Measurements from ENCODE around the gene ATAD2B. TPM values are rescaled to one million over a fixed set of nuclear protein-coding genes. Genes with fewer than 3 reads are reported as not detected.

ATAD2B gene
- polyA plus RNA-seq, 1 of the 3 experiments (the other 2 are of a cell fraction): 1.3 TPM

DNA sequence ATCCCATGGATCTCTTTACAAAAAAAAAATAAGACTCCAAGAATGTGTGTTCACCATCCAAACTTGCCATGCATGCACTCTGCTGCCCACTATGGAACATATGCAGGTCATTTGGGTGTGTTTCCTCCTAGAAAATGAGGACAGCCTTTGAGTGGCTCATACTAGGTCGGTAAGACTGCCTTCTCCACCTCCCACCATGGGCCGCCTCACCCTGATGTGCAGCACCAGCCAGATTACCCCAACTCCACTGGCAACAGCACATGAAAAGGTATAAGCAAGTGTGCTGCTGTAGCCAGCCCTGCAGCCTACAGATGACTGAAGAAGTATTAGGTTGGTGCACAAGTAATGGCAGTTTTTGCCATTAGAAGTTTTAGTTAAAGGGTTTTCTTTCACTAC, 214.2 kb downstream of the ATAD2B start (continued):
- no peak for TF ChIP-seq GATA2 (CRISPR knock-in tag; IDR thresholded peaks at IDR 0.05)
- no peak for TF ChIP-seq RCOR1 (IDR thresholded peaks at IDR 0.05; ENCODE audit: low read length)
- TF ChIP-seq MXI1 (IDR thresholded peaks at IDR 0.05; ENCODE audit: low read depth, low read length): no peak
- no peak for TF ChIP-seq RAD21 (IDR thresholded peaks at IDR 0.05; ENCODE audit: low read length)

DNA sequence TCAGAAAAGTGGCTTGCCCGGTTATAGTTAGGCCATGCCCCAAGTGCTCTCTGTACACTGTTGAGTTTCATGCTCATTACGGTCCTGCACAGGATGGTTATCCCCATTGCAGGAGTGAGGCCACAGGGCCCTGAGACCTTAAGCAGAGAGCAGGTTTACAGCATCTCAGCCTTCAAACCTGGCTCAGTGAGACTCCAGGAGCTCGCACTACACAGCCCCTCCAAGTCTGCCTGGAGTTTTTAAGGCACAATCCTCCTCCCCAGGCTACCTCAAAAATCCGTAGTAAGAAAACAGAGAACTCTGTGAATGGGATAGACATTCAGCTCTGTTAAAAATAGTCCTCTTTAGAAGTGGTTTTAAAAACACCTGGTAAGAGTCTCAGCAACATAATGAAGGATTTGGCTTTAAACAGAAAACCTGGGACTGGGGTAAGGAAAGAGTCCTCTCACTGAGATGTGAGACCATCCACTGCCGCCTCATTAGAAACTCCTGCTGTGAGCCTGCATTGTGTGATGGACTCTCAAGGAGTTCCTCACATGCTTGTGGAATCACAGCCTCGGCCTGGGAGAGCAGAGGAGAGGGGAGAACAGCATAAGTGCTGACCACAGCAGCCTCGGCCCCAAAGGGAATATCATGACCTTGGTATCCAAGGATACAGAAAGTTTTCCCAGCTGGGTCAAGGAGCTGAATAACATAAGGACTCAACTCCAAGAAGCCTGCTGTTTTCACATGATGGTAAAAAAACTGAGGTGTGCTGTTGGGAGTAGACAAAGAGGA, 214.8 kb downstream of the ATAD2B start:
- Histone ChIP-seq H3K9ac (no peak overlapping the region), H4K20me1 (ENCODE audit: insufficient read depth) (no peaks in the 10 kb centered on the region), H3K36me3 (replicated peaks in 1 of 2; ENCODE audit: control insufficient read depth in 1 of 2, insufficient read depth in 2 of 2, low read length in 1 of 2) (peaks cover 4 to 9% of the 10 kb centered on the region in 2 experiments), H3K27ac (ENCODE audit: low read depth in 2 of 2, low read length in 1 of 2) (no peak overlapping the region), H3K27me3 (ENCODE audit: insufficient read depth) (no peaks in the 10 kb centered on the region), H3K79me2 (ENCODE audit: insufficient read depth) (no peaks in the 10 kb centered on the region), H3F3A (replicated peaks; ENCODE audit: insufficient read depth) (no peaks in the 10 kb centered on the region), H3K4me3 (ENCODE audit: low read depth in 2 of 2, low read length in 1 of 2) (no peak overlapping the region), H3K9me2 (no peaks in the 10 kb centered on the region), H3K4me2 (no peak overlapping the region), H3K9me3 (no peaks in the 10 kb centered on the region), H2AFZ (ENCODE audit: low read depth) (no peak overlapping the region), H3K4me1 (ENCODE audit: control insufficient read depth in 1 of 2, insufficient read depth in 2 of 2, low read depth in 1 of 2, low read length in 1 of 2) (peaks cover 0 to 4% of the 10 kb centered on the region in 2 experiments; a peak in 1 of 4 replicates)
- 81% methylated on average over 7 of the region's 7 CpGs for WGBS (ENCODE audit: low lambda C conversion rate)
- TF ChIP-seq, protein P1, sequence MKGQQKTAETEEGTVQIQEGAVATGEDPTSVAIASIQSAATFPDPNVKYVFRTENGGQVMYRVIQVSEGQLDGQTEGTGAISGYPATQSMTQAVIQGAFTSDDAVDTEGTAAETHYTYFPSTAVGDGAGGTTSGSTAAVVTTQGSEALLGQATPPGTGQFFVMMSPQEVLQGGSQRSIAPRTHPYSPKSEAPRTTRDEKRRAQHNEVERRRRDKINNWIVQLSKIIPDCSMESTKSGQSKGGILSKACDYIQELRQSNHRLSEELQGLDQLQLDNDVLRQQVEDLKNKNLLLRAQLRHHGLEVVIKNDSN (IDR thresholded peaks at IDR 0.05; ENCODE audit: borderline replicate concordance, low read depth): no peak
- TF ChIP-seq MXI1 (IDR thresholded peaks at IDR 0.05; ENCODE audit: low read depth, low read length) (no peak), CTCF (IDR thresholded peaks at IDR 0.05) (no peak), TEAD4 (IDR thresholded peaks at IDR 0.05; ENCODE audit: borderline replicate concordance, insufficient read depth) (no peak), CHD2 (IDR thresholded peaks at IDR 0.05; ENCODE audit: low read length, partially characterized antibody) (no peak), RAD21 (IDR thresholded peaks at IDR 0.05; ENCODE audit: low read length) (no peak), FOXM1 (IDR thresholded peaks at IDR 0.05; ENCODE audit: low read depth) (no peak), RXRA (IDR thresholded peaks at IDR 0.05; ENCODE audit: borderline replicate concordance, low read depth) (no peak)
- TF ChIP-seq, protein P2, sequence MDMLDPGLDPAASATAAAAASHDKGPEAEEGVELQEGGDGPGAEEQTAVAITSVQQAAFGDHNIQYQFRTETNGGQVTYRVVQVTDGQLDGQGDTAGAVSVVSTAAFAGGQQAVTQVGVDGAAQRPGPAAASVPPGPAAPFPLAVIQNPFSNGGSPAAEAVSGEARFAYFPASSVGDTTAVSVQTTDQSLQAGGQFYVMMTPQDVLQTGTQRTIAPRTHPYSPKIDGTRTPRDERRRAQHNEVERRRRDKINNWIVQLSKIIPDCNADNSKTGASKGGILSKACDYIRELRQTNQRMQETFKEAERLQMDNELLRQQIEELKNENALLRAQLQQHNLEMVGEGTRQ (IDR thresholded peaks at IDR 0.05; ENCODE audit: borderline replicate concordance, low read depth, low read length): no peak
- no peak for DNase-seq
- POLR2A ChIA-PET: no interaction called here
- CTCF ChIA-PET: no interaction called here
